Liver (tissue), 3 donors: ENCODE data around the gene CD46.

Experiments used
- ATF3 ChIP-seq: IDR thresholded peaks from 2 replicates; pipeline ENCODE4 v1.6.1; 2016; ENCODE audit warnings: antibody characterized with exemption
- CTCF ChIP-seq: fragments of 150-350 bp; IDR thresholded peaks from 2 replicates; pipeline ENCODE4 v1.5.1; 2017; ENCODE audit warnings: improper control_type of control experiment, low read depth, low read length; ENCODE audit not compliant: missing input control
- FOXA1 ChIP-seq: IDR thresholded peaks from 2 replicates; pipeline ENCODE4 v1.6.1; 2016; ENCODE audit warnings: antibody characterized with exemption
- HNF4A ChIP-seq, 2 donors: conservative IDR thresholded peaks; 2 replicates each; pipeline ENCODE4 v1.6.1; 2016; ENCODE audit warnings: antibody characterized with exemption in 2 of 2, mild to moderate bottlenecking in 2 of 2
- MAX ChIP-seq: IDR thresholded peaks from 2 replicates; pipeline ENCODE4 v1.6.1; 2016; ENCODE audit warnings: antibody characterized with exemption
- RAD21 ChIP-seq, 2 donors: IDR thresholded peaks; 2 replicates each; pipeline ENCODE4 v1.6.1; 2016; ENCODE audit warnings: antibody characterized with exemption in 2 of 2, mild to moderate bottlenecking in 2 of 2
- REST ChIP-seq: IDR thresholded peaks from 2 replicates; pipeline ENCODE4 v1.6.1; 2016; ENCODE audit warnings: antibody characterized with exemption, mild to moderate bottlenecking
- RXRA ChIP-seq, 2 donors: IDR thresholded peaks; 2 replicates each; pipeline ENCODE4 v1.6.1; 2017 to 2018; ENCODE audit warnings: antibody characterized with exemption in 2 of 2, mild to moderate bottlenecking in 1 of 2
- YY1 ChIP-seq: IDR thresholded peaks from 2 replicates; pipeline ENCODE4 v1.6.1; 2016; ENCODE audit warnings: antibody characterized with exemption, mild to moderate bottlenecking
- donor health status: healthy.
- donor health status: healthy.

- TF ChIP-seq CTCF (no peak), REST (peak; percentile 89), YY1 (peak; percentile 83), RXRA (IDR thresholded peaks at IDR 0.05) (peak in 1 of 2 donors; percentile 12), ATF3 (no peak), RAD21 (IDR thresholded peaks at IDR 0.05) (no peak), FOXA1 (peak; percentile 86), HNF4A (conservative IDR thresholded peaks at IDR 0.05) (peak in 1 of 2 donors; percentile 3), MAX (peak; percentile 26)
Measured at GRCh38 chr1:207822602-207823451, 71.0 kb downstream of the CD46 start.
